Chondrocyte (in vitro differentiated cells): Measurements from ENCODE around the gene GABARAPL1. TPM values are rescaled to one million over a fixed set of nuclear protein-coding genes. Genes with fewer than 3 reads are reported as not detected.
"Not testable (repeated sequence)": the region's sequence is repeated elsewhere in the genome, so short reads cannot be mapped to it uniquely, and the experiment has no call there.

Experiments
- DNase-seq: peaks from one replicate; pipeline ENCODE4 v3.0.0; 2021; ENCODE audit warnings: mixed read lengths, low spot score
- H3K27ac Mint-ChIP-seq: one replicate; pipeline ENCODE4 v1.8.0; 2021; ENCODE audit warnings: mild to moderate bottlenecking, moderate library complexity, mixed read lengths; ENCODE audit not compliant: unreplicated experiment
- H3K27me3 Mint-ChIP-seq: 2 replicates; pipeline ENCODE4 v1.8.0; 2021; ENCODE audit warnings: low read depth, mixed read lengths
- H3K36me3 Mint-ChIP-seq: 2 replicates; pipeline ENCODE4 v1.8.0; 2021; ENCODE audit warnings: low read depth, mixed read lengths
- H3K4me1 Mint-ChIP-seq: 2 replicates; pipeline ENCODE4 v1.8.0; 2021; ENCODE audit warnings: low read depth, mild to moderate bottlenecking, mixed read lengths
- H3K4me3 Mint-ChIP-seq: one replicate; pipeline ENCODE4 v1.8.0; 2021; ENCODE audit warnings: mild to moderate bottlenecking, moderate library complexity, mixed read lengths; ENCODE audit not compliant: unreplicated experiment
- H3K9me3 Mint-ChIP-seq: 2 replicates; pipeline ENCODE4 v1.8.0; 2021; ENCODE audit warnings: low read depth, mixed read lengths
- total RNA-seq: library from RNA; stranded (reverse); gene quantifications from 3 replicates; pipeline ENCODE4 v1.2.1, GENCODE V29; 2021
- TF ChIP-seq, protein P1 (sequence below): fragments of 200-600 bp; sonication (generic); IDR thresholded peaks from 2 replicates; pipeline ENCODE4 v1.5.0; 2021; ENCODE audit warnings: antibody characterized with exemption, mild to moderate bottlenecking, moderate library complexity

Gene GABARAPL1
- total RNA-seq, 1 donor from 2014 or later, result 47.7 TPM

DNA sequence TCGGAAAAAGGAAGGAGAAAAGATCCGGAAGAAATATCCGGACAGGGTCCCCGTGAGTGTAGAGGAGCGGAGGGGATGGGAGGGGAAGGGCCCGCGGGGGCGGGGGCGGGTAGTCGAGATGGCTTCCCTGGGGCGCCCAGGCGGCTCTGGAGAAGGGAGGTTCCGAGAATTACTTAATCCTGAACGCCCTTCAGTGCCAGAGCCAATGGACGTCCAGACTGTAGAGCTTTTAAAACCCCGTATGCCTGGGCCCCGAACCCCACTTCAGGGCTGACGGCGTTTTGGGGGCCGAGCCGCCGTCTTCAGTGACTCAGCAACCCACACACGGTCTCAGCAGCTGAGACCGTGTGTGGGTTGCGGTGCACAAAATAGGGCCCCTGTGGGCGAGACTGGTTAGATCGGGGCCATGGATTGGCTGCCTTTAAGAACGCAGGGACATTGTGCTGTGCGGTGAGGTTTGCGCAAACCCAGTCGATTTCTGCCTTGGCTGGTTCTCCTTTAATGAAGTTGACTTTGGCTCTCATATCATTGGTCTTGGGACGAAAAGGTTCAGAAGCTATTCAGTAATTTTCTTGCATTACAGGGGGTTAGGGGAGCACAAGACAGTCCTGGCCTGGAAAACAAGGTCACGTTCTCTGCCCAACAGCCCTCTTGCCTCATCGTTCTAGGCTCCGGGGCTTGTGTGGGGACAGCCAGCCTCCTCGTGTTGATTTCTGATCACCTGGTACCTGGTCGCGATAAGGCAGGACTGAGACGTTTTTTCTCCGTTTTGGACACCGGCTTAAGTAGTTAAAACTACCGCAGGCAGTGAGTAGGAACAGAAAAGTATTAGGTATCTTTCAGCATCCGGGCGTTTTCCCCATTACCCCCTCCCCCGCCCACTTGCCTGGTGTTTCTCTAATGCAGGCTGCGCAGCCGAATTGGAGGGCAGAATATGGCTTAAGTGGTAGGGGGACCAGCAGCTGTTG, 775 bp downstream of the GABARAPL1 start:
- peak overlapping the region; percentile 96 for H3K27ac Mint-ChIP-seq
- TF ChIP-seq, protein P1, sequence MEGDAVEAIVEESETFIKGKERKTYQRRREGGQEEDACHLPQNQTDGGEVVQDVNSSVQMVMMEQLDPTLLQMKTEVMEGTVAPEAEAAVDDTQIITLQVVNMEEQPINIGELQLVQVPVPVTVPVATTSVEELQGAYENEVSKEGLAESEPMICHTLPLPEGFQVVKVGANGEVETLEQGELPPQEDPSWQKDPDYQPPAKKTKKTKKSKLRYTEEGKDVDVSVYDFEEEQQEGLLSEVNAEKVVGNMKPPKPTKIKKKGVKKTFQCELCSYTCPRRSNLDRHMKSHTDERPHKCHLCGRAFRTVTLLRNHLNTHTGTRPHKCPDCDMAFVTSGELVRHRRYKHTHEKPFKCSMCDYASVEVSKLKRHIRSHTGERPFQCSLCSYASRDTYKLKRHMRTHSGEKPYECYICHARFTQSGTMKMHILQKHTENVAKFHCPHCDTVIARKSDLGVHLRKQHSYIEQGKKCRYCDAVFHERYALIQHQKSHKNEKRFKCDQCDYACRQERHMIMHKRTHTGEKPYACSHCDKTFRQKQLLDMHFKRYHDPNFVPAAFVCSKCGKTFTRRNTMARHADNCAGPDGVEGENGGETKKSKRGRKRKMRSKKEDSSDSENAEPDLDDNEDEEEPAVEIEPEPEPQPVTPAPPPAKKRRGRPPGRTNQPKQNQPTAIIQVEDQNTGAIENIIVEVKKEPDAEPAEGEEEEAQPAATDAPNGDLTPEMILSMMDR, result peak; percentile 12
- H3K27me3 Mint-ChIP-seq, result no peaks in the 10 kb centered on the region

DNA sequence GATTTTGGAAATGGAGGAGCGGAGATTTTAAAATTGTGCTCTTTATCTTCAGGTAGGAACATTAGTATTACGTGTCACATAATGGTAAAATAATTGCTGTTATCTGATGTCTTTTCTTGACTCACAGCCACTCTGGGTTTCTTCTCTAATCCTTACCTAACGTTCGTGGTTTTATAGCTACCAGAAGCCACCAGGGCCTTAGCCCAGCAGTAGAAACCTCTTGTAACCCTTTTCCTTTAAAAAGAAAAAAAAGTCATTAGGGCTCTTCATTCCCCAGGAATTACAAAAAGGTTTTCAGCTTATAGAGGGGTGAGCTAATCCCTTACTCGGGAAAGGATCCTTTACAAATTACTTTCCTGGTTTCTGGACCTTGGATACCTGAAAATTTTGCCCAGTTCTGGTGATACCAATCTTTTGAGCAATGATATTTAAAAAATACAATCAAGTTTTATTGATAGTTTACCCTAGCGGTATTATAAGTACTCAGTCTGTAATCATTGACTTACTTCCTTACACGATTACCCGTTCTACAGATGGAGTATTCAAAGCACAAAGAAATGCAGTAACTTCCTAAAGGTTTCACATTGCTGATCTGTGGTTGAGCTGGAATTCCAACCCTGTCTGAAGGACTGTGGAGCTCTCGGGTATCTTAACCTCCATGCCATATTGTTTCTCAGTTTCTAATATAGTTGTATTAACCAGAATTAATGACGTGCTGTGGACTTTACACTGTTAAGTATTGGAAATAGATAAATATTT, 1.6 kb downstream of the GABARAPL1 start:
- no peaks in the 10 kb centered on the region for H3K27me3 Mint-ChIP-seq
- no peak for DNase-seq
- H3K27ac Mint-ChIP-seq, result peak overlapping the region; percentile 96
- H3K4me3 Mint-ChIP-seq, result peak overlapping the region; percentile 97
- H3K36me3 Mint-ChIP-seq, result no peaks in the 10 kb centered on the region
- H3K4me1 Mint-ChIP-seq, result peaks cover 25% of the 10 kb centered on the region
- H3K9me3 Mint-ChIP-seq, result no peaks in the 10 kb centered on the region
- TF ChIP-seq, protein P1, result no peak

More for the DNA sequence above, 775 bp downstream of the GABARAPL1 start:
- H3K4me1 Mint-ChIP-seq, result peaks cover 25% of the 10 kb centered on the region
- H3K9me3 Mint-ChIP-seq, result no peaks in the 10 kb centered on the region
- no peaks in the 10 kb centered on the region for H3K36me3 Mint-ChIP-seq
- no peak for DNase-seq
- H3K4me3 Mint-ChIP-seq, result peak overlapping the region; percentile 97

DNA sequence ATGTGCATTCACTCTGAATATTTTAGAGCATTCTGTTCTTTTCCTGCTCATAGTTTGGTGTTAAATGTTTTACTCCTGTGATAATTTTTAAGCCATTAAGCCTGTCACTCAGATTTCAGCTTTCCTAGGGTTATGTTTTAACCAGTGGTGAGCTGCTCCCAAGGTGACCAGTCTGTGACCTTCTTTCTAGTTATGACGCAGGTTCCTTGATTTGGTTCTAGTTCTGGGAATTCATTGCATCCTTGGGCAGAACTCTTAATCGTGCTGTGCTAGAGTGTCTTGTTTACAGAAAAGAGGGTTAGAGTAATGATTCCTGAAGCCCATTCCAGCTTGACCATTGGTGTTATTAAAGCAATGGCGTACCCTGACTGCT, 2.2 kb downstream of the GABARAPL1 start:
- TF ChIP-seq, protein P1, result no peak
- no peaks in the 10 kb centered on the region for H3K9me3 Mint-ChIP-seq
- H3K4me1 Mint-ChIP-seq, result peaks cover 25% of the 10 kb centered on the region
- no peak for DNase-seq
- H3K27me3 Mint-ChIP-seq, result no peaks in the 10 kb centered on the region
- H3K36me3 Mint-ChIP-seq, result no peaks in the 10 kb centered on the region
- H3K4me3 Mint-ChIP-seq, result peak overlapping the region; percentile 97
- H3K27ac Mint-ChIP-seq, result peak overlapping the region; percentile 96

DNA sequence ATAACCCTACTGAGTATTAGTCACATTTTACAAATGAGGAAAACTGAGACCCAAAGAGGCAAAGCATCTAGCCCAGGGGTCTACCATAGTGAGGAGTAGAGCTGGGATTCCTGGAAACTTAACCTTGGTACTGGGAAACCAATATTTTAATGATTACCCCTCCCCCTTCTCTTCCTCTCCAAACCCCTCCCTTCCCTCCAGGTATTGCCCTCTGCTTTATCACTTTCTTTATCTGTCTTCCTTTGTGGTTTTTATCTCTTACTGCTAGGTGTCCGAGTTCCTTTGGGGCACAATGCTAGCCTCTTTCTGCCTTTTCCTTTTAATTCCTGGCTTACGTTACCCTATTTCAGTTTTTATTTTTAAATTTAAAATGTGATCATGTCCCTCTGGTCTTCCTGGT, 2.8 kb downstream of the GABARAPL1 start:
- peaks cover 25% of the 10 kb centered on the region for H3K4me1 Mint-ChIP-seq
- H3K9me3 Mint-ChIP-seq, result no peaks in the 10 kb centered on the region
- no peak for DNase-seq
- peaks cover 3% of the 10 kb centered on the region for H3K36me3 Mint-ChIP-seq
- no peaks in the 10 kb centered on the region for H3K27me3 Mint-ChIP-seq
- peak overlapping the region; percentile 19 for H3K4me3 Mint-ChIP-seq
- TF ChIP-seq, protein P1, result no peak
- H3K27ac Mint-ChIP-seq, result peak overlapping the region; percentile 96

DNA sequence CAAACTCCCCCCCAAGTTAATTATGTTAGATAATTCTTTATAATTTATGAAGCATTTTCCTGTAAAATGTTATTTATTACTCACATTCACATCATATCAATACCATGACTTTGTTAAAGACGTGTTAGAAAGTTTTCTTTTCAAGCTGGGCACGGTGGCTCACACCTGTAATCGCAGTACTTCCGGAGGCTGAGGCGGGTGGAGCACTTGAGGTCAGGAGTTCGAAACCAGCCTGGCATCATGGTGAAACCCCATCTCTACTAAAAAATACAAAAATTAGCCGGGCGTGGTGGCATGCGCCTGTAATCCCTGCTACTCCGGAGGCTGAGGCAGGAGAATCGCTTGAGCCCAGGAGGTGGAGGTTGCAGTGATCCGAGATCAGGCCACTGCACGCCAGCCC, 3.3 kb downstream of the GABARAPL1 start:
- not testable (repeated sequence) for DNase-seq, H3K27me3 Mint-ChIP-seq, H3K9me3 Mint-ChIP-seq, H3K27ac Mint-ChIP-seq, H3K4me3 Mint-ChIP-seq, H3K36me3 Mint-ChIP-seq
- H3K4me1 Mint-ChIP-seq, result peaks cover 25% of the 10 kb centered on the region
